K562 (cell line): ENCODE results near the gene SLC25A29. TPM values are rescaled to one million over a fixed set of nuclear protein-coding genes. Genes with fewer than 3 reads are reported as not detected.

ENCODE experiments used
- ATAC-seq: fragments of 200-7000 bp; cut with Tn5 transposase; 3 replicates; pipeline ENCODE4 v1.9.1; 2020; ENCODE audit warnings: moderate library complexity
- BruUV-seq: library from RNA; stranded (reverse); fragments of 400-500 nt; replicated peaks from 2 replicates; lab custom pipeline; 2021; lab: Mats Ljungman, UMichigan
- CTCF ChIA-PET: fragments of 300-600 bp; formaldehyde crosslinking; extraction: SDS; loops from one replicate; lab custom pipeline; 2021; ENCODE audit warnings: low intra/inter-chr PET ratio; lab: Yijun Ruan, JAX
- POLR2A ChIA-PET: fragments of 300-600, 350-650 bp; sonication (Branson Sonifier 250); formaldehyde crosslinking; extraction: SDS; loops from one replicate; lab custom pipeline; 2021; ENCODE audit warnings: antibody characterized with exemption, inconsistent platforms; lab: Yijun Ruan, JAX
- DNase-seq, 4 experiments: peaks; one replicate each; pipeline versions ENCODE4 v3.0.0 to v3.0.0-alpha.2; 2011 to 2018; ENCODE audit warnings: low spot score in 3 of 4, mixed read lengths in 3 of 4; ENCODE audit errors: extremely low read depth in 1 of 4
- FAIRE-seq: peaks from 2 replicates; lab custom pipeline; 2011; peaks lifted over from hg19 to GRCh38; lab: Jason Lieb, UNC
- H2AFZ ChIP-seq: 2 replicates; pipeline ENCODE4 v1.6.0; 2011; ENCODE audit warnings: low read depth, low read length, control low read depth, inconsistent platforms
- H3K27ac ChIP-seq: fragments of 200-600 bp; 3 replicates; pipeline ENCODE4 v1.8.0; 2011; ENCODE audit warnings: low read depth, mild to moderate bottlenecking, control low read depth, inconsistent platforms, low read length, moderate library complexity, mixed read lengths; ENCODE audit errors: extremely low read depth
- H3K27me3 ChIP-seq, 2 experiments: fragments of 300-600 bp in 1 of 2; 2 replicates in 1 of 2; 3 replicates in 1 of 2; pipeline versions ENCODE4 v1.6.0 to v1.8.0; 2011; ENCODE audit warnings: inconsistent platforms in 2 of 2, low read length in 2 of 2, mild to moderate bottlenecking in 1 of 2, mixed read lengths in 1 of 2, moderate library complexity in 1 of 2; ENCODE audit not compliant: control insufficient read depth in 2 of 2, insufficient read depth in 2 of 2
- H3K36me3 ChIP-seq: fragments of 300-600 bp; 3 replicates; pipeline ENCODE4 v1.8.0; 2011; ENCODE audit warnings: mild to moderate bottlenecking, low read length, inconsistent platforms; ENCODE audit not compliant: control insufficient read depth, insufficient read depth
- H3K4me1 ChIP-seq, 2 experiments: fragments of 200-600 bp in 1 of 2; replicated peaks in 1 of 2; 2 replicates in 1 of 2; 3 replicates in 1 of 2; pipeline versions ENCODE4 v1.5.1 to v1.8.0; 2011; ENCODE audit warnings: inconsistent platforms in 2 of 2, low read length in 2 of 2, mild to moderate bottlenecking in 1 of 2, mixed read lengths in 1 of 2, moderate library complexity in 1 of 2; ENCODE audit not compliant: control insufficient read depth in 2 of 2, insufficient read depth in 2 of 2
- H3K4me2 ChIP-seq: 2 replicates; pipeline ENCODE4 v1.6.1; 2011; ENCODE audit warnings: low read length, control low read depth, inconsistent platforms, mixed read lengths; ENCODE audit not compliant: insufficient read depth
- H3K4me3 ChIP-seq: fragments of 200-600 bp; sonication (generic), shearing (Covaris generic); 2 replicates; pipeline ENCODE4 v1.5.1; 2016; ENCODE audit warnings: control low read depth, inconsistent platforms
- H3K79me2 ChIP-seq: fragments of 200-600 bp; 3 replicates; pipeline ENCODE4 v1.8.0; 2011; ENCODE audit warnings: low read length, inconsistent platforms; ENCODE audit not compliant: control insufficient read depth, insufficient read depth
- H3K9ac ChIP-seq, 2 experiments: 2 replicates each; pipeline versions ENCODE4 v1.6.0 to v1.6.1; 2011; ENCODE audit warnings: low read depth in 2 of 2, low read length in 2 of 2, control low read depth in 1 of 2, inconsistent platforms in 1 of 2, mild to moderate bottlenecking in 1 of 2, mixed read lengths in 1 of 2; ENCODE audit not compliant: insufficient read depth in 1 of 2
- H3K9me1 ChIP-seq: one replicate; pipeline ENCODE4 v1.6.0; 2011; ENCODE audit warnings: inconsistent platforms, mild to moderate bottlenecking, low read length, moderate library complexity; ENCODE audit not compliant: control insufficient read depth, insufficient read depth
- H3K9me3 ChIP-seq: replicated peaks from 2 replicates; pipeline ENCODE4 v1.5.1; 2011; ENCODE audit warnings: low read depth, low read length, inconsistent platforms; ENCODE audit not compliant: control insufficient read depth, insufficient read depth
- H4K20me1 ChIP-seq: replicated peaks from 2 replicates; pipeline ENCODE4 v1.6.1; 2011; ENCODE audit warnings: low read length, inconsistent platforms, mixed read lengths; ENCODE audit not compliant: control insufficient read depth, insufficient read depth
- FOXK1 ChIP-seq: sonication (generic); formaldehyde crosslinking; IDR thresholded peaks from 2 replicates; pipeline ENCODE4 v1.8.0; 2022; ENCODE audit warnings: missing genetic modification reagents, mild to moderate bottlenecking, borderline replicate concordance
- GTF3C2 ChIP-seq: IDR thresholded peaks from 3 replicates; pipeline ENCODE4 v1.6.1; 2011; ENCODE audit warnings: borderline replicate concordance, mild to moderate bottlenecking, moderate library complexity; ENCODE audit not compliant: insufficient read length; ENCODE audit errors: extremely low read depth
- HDAC2 ChIP-seq: fragments of 450-650 bp; IDR thresholded peaks from 2 replicates; pipeline ENCODE4 v1.6.1; 2016; ENCODE audit warnings: mild to moderate bottlenecking
- HMBOX1 ChIP-seq: sonication (generic); IDR thresholded peaks from 2 replicates; pipeline ENCODE4 v1.6.1; 2016
- IRF1 ChIP-seq: sonication (generic); formaldehyde crosslinking; IDR thresholded peaks from 2 replicates; pipeline ENCODE4 v1.8.0; 2022; ENCODE audit warnings: missing genetic modification reagents, mild to moderate bottlenecking, borderline replicate concordance
- MCM5 ChIP-seq: fragments of 450-650 bp; IDR thresholded peaks from 2 replicates; pipeline ENCODE4 v1.6.1; 2016; ENCODE audit warnings: low read depth
- RFX5 ChIP-seq: IDR thresholded peaks from 2 replicates; pipeline ENCODE4 v1.6.1; 2011; ENCODE audit warnings: low read depth, mild to moderate bottlenecking, improper control_type of control experiment, low read length
- ZBTB40 ChIP-seq, 2 experiments: fragments of 450-650 bp in 1 of 2; sonication (generic) in 1 of 2; formaldehyde crosslinking in 1 of 2; IDR thresholded peaks; 2 replicates each; pipeline versions ENCODE4 v1.7.1 to v1.9.0; 2016 to 2022; ENCODE audit warnings: inconsistent platforms in 1 of 2, mild to moderate bottlenecking in 1 of 2, missing genetic modification reagents in 1 of 2
- WGBS: fragments of 100-300 bp; shearing (Covaris generic); methylation state at CpG from one replicate; pipeline ENCODE4 v1.1.6; 2016; ENCODE audit warnings: low coverage, mixed read lengths; ENCODE audit not compliant: insufficient coverage; ENCODE audit errors: missing lambda C conversion rate; 5-methylcytosine and 5-hydroxymethylcytosine counted together
- in situ Hi-C: fragments of 300-500 bp; cut with MboI; formaldehyde crosslinking; loops from 4 replicates; pipeline ENCODE4 v1.15.0; 2018; ENCODE audit warnings: inconsistent platforms, mixed read lengths
- intact Hi-C: fragments of 100-400 bp; cut with micrococcal nuclease; formaldehyde crosslinking; loops from 2 replicates; pipeline ENCODE4 v1.14.2; 2022
- polyA plus RNA-seq, 8 experiments: library from polyadenylated mRNA; depleted of rRNA in 4 of 8; stranded (reverse) in 5 of 8; unstranded in 3 of 8; fragments of >200 nt; fragmentation: Nextera tagmentation in 2 of 8; fragmentation: Illumina TruSeq in 1 of 8; extraction: Ambion mirVana in 2 of 8; extraction: Trizol in 1 of 8; gene quantifications; 2 replicates each; pipeline versions ENCODE4 v1.2.1 to v1.2.3, GENCODE V29; 2011 to 2014; ENCODE audit warnings: inconsistent platforms in 1 of 8, missing spikeins in 1 of 8
- total RNA-seq, 7 experiments: library from RNA; depleted of rRNA in 6 of 7; stranded (reverse); fragments of >200 nt in 6 of 7; fragmentation: Illumina TruSeq in 2 of 7; extraction: Trizol in 2 of 7; gene quantifications; 2 replicates each; pipeline versions ENCODE4 v1.2.1 to v1.2.3, GENCODE V29; 2011 to 2021; ENCODE audit warnings: low replicate concordance in 1 of 7

Gene SLC25A29
- total and polyA plus RNA-seq, 9 of the 15 experiments (the other 6 are each of a cell fraction or from before 2014, with no cell fraction given): 0.07 to 17.5 (median 4.8) TPM

GRCh38 chr14:100325958-100326357 is 19.7 kb upstream of the SLC25A29 start:
- no peak for DNase-seq
- H2AFZ ChIP-seq: no peak overlapping the region
- H3K27me3 ChIP-seq: peaks cover 0 to 8% of the 10 kb centered on the region in 2 experiments; a peak in 2 of 5 replicates
- POLR2A ChIA-PET: no interaction called here
- no peak overlapping the region for H3K9ac ChIP-seq
- no peak for FAIRE-seq
- H3K27ac ChIP-seq: no peak overlapping the region
- H3K9me3 ChIP-seq: no peaks in the 10 kb centered on the region
- intact Hi-C loops (no loop called here), in situ Hi-C loops (no loop called here)
- H3K4me3 ChIP-seq: no peak overlapping the region
- no peaks in the 10 kb centered on the region for H3K36me3 ChIP-seq
- no peak for ATAC-seq
- CTCF ChIA-PET: no interaction called here
- H3K4me2 ChIP-seq: no peak overlapping the region
- H3K79me2 ChIP-seq: no peaks in the 10 kb centered on the region
- peaks cover 0 to 50% of the 10 kb centered on the region in 2 experiments; a peak in 2 of 5 replicates for H3K4me1 ChIP-seq
- no peaks in the 10 kb centered on the region for H4K20me1 ChIP-seq
- 58% methylated on average over 7 of the region's 13 CpGs for WGBS
- H3K9me1 ChIP-seq: no peaks in the 10 kb centered on the region
- no TSS peak for BruUV-seq
- no peak for TF ChIP-seq HDAC2
- no peak for TF ChIP-seq FOXK1 (CRISPR knock-in tag)
- TF ChIP-seq RFX5: no peak
- no peak for TF ChIP-seq GTF3C2
- TF ChIP-seq MCM5: no peak
- TF ChIP-seq ZBTB40 (IDR thresholded peaks at IDR 0.05): no peak
- no peak for TF ChIP-seq ZBTB40 (CRISPR knock-in tag; IDR thresholded peaks at IDR 0.05)
- no peak for TF ChIP-seq HMBOX1
- TF ChIP-seq IRF1: no peak
